ENCODE measurements around the gene EPHB1. TPM values are rescaled to one million over a fixed set of nuclear protein-coding genes. Genes with fewer than 3 reads are reported as not detected.
A peak's percentile ranks its signal among the peaks of the same experiment; 100 is the strongest.

The EPHB1 gene
- total RNA-seq, 2 experiments from 2014 or later: 0.32 TPM; not detected in 1

DNA sequence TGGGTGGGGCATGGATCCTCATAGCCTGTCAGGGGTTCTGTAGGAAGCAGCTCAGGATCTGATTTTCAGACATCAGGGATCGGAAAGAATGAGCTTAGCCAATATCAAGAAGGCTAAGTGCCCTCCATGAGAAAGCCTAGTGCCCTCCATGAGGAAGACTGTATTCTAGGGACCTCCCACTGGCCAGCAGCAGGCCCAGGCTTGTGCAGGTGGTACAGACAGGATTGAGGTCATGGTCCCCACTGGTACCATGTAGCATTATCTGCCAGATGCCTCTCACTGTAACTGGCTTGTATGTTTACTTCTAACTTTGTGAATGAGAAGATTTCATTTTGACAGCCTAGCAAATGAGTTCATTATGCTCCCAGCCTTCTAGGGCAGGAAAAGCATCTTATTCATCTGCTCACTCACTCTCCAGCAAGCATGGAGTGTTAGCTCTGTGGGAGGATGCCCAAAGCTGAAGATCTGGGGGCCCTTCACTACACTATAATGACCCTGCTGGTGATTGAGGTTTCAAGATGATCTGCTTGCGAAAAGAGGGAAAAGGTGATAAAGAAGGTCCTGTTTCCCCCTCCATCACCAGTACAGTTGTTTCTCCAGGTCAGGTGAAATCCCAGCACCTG, 7.5 kb downstream of the EPHB1 start:
- no peak for DNase-seq
- H3K4me1 Mint-ChIP-seq (ENCODE audit: low read depth): peaks cover 11% of the 10 kb centered on the region
- no peaks in the 10 kb centered on the region for H3K9me3 Mint-ChIP-seq
- no peak overlapping the region for H3K4me3 Mint-ChIP-seq
- CTCF ChIA-PET: interaction anchor here (0.6 kb wide), 2 partner anchors 11 to 12 kb away, joined by 4 to 7 read pairs; no protein-coding TSS in a partner anchor
- intact Hi-C loops (cut with micrococcal nuclease): no loop called here
- H3K27ac Mint-ChIP-seq: peak overlapping the region; percentile 56
- peaks cover 21% of the 10 kb centered on the region for H3K27me3 Mint-ChIP-seq (ENCODE audit: low read depth)
- H3K36me3 Mint-ChIP-seq (ENCODE audit: low read depth): no peaks in the 10 kb centered on the region

DNA sequence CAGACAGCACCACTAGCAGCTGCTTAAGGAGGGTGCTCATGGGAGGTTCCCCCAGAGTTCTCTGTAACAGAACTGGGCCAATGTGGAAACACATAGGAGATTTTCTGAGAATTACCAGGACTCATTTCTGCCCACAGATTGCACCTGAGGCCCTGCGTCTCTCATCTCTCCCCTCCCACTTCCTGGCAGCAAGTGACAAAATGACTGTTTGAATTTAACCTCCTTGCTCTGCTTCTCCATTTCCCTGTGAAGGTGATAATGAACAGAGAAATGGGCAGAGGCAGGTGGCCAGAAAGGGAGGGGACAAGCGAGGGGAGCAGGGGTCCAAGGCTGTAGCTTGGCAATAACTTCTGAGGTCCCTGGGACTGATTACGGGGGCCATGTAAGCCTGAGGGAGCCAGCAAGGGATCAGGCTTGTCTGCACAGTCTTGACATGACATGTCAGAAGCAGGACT, 8.0 kb downstream of the EPHB1 start:
- H3K27me3 Mint-ChIP-seq (ENCODE audit: low read depth): peaks cover 15% of the 10 kb centered on the region
- intact Hi-C loops (cut with micrococcal nuclease): no loop called here
- no peaks in the 10 kb centered on the region for H3K9me3 Mint-ChIP-seq
- no peaks in the 10 kb centered on the region for H3K36me3 Mint-ChIP-seq (ENCODE audit: low read depth)
- DNase-seq: peak; percentile 66
- H3K27ac Mint-ChIP-seq: peak overlapping the region; percentile 56
- H3K4me1 Mint-ChIP-seq (ENCODE audit: low read depth): peaks cover 11% of the 10 kb centered on the region
- CTCF ChIA-PET: interaction anchor here (0.6 kb wide), 1 partner anchor 11 kb away, joined by 7 read pairs; no protein-coding TSS in a partner anchor
- no peak overlapping the region for H3K4me3 Mint-ChIP-seq

DNA sequence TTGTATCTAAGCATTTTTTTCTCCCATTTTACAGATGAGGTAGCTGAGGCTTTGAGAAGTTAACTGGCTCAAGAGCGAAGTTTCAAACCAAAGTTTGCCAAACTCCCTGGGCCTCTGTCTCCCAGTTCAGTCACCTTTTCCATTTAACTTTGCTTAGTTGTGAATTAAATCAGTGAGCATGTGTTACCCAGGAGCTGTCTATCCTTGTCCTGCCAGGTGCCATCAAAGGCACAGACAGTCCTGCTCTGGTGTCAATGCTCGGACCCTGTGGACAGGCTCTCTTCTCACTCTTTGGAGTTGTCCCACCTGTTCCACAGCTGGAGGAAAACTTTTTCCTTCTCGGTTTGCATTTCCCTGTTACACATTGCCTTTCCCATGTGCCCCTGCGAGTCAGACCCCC, 8.6 kb downstream of the EPHB1 start:
- Mint-ChIP-seq H3K9me3 (no peaks in the 10 kb centered on the region), H3K27ac (no peak overlapping the region), H3K27me3 (ENCODE audit: low read depth) (peaks cover 11% of the 10 kb centered on the region), H3K4me1 (ENCODE audit: low read depth) (peaks cover 13% of the 10 kb centered on the region), H3K4me3 (no peak overlapping the region), H3K36me3 (ENCODE audit: low read depth) (no peaks in the 10 kb centered on the region)
- intact Hi-C loops (cut with micrococcal nuclease): no loop called here
- CTCF ChIA-PET: interaction anchor here (0.6 kb wide), 1 partner anchor 10 kb away, joined by 3 read pairs; no protein-coding TSS in a partner anchor
- no peak for DNase-seq

DNA sequence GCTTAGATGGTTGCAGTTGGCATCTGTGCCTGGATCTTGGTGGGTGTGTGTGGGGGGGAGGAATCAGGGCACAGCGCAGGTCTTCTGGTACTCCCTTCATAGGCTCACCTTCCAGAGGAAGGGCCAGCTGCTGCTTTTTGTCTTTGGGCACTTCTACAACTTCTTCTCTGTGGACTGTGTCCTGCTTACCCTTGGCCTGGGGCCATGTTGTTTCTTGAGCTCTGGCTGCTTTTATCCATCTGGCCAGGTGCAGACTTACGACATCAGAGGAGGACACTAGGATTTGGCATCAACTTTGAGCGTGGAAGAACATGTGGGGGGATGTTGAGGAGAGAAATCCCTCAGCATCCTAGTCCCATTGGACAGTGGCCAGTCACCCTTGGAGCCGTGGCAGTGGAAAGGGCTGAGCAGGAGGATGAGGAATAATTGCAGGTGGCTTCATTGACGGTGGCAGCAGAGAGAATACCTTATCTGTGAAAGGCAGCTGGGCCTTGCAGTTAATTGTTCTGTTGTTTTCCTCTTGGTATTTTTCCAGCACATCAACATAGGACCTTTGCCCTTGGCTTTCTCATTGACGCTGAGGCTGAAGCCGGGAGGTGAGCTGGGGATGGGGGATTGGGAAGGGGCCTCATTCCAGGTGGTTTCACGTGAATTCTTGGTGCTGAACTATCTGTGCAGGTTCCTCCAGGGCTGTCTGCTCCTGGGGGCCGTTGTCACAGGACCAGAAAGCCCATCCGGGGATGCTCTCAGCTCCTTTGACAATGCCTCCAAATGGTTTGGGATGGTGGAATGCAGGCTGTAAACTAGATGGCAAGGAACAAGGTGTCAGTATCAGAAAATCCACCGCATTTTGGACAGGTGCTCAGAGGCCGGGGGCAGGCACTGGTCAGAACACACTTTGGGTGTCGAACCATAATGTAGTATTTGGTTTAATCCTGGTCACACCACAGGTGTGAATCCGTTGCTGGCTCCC, 9.7 kb downstream of the EPHB1 start:
- Mint-ChIP-seq H3K4me3 (no peak overlapping the region), H3K4me1 (ENCODE audit: low read depth) (peaks cover 15% of the 10 kb centered on the region), H3K36me3 (ENCODE audit: low read depth) (no peaks in the 10 kb centered on the region), H3K9me3 (no peaks in the 10 kb centered on the region), H3K27ac (no peak overlapping the region), H3K27me3 (ENCODE audit: low read depth) (peaks cover 8% of the 10 kb centered on the region)
- no peak for DNase-seq
- CTCF ChIA-PET: interaction anchor here (0.6 kb wide), 1 partner anchor 11 kb away, joined by 3 read pairs; no protein-coding TSS in a partner anchor
- intact Hi-C loops (cut with micrococcal nuclease): no loop called here

DNA sequence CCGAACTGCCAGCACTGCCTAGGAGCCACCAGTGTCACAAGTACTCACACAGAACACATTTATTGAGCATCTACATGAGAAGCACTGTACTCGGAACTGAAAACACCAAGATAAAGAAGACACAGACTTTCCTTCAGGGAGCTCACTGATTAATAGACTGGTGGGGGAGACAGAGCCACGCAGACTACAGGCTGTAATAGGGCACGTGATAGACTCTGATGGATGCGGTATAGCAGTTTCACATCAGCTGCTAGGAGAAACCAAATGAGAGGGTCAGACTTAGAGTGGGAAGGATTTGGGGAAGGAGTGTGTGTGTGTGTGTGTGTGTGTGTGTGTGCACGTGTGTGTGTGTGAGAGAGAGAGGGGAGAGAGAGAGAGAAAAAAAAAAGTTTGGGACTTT, 12.1 kb downstream of the EPHB1 start:
- H3K9me3 Mint-ChIP-seq: no peaks in the 10 kb centered on the region
- H3K27ac Mint-ChIP-seq: no peak overlapping the region
- peaks cover 8% of the 10 kb centered on the region for H3K27me3 Mint-ChIP-seq (ENCODE audit: low read depth)
- no peak overlapping the region for H3K4me3 Mint-ChIP-seq
- H3K36me3 Mint-ChIP-seq (ENCODE audit: low read depth): no peaks in the 10 kb centered on the region
- H3K4me1 Mint-ChIP-seq (ENCODE audit: low read depth): peaks cover 14% of the 10 kb centered on the region
- intact Hi-C loops (cut with micrococcal nuclease): no loop called here
- CTCF ChIA-PET: no interaction called here
- no peak for DNase-seq

DNA sequence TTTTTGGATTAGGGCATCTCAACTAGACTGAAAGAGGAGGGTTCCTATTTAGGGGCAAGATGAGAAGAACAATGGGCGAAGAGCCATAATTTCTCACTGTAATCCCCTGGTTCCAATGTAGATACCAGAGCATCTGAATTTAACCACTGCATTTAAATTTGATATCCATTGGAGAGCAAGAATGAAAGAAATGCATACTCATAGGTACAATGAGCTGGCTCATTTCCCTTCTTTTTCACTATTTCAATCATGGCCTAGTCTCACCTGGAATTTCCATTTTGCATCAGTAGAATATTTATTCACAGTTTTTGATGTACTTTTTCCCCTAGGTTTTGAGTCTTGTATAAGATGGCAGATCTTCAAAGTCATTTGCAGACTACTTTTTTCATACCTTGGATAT, 13.8 kb downstream of the EPHB1 start:
- peaks cover 8% of the 10 kb centered on the region for H3K27me3 Mint-ChIP-seq (ENCODE audit: low read depth)
- CTCF ChIA-PET: no interaction called here
- no peak overlapping the region for H3K4me3 Mint-ChIP-seq
- H3K36me3 Mint-ChIP-seq (ENCODE audit: low read depth): no peaks in the 10 kb centered on the region
- H3K27ac Mint-ChIP-seq: no peak overlapping the region
- H3K9me3 Mint-ChIP-seq: no peaks in the 10 kb centered on the region
- intact Hi-C loops (cut with micrococcal nuclease): no loop called here
- H3K4me1 Mint-ChIP-seq (ENCODE audit: low read depth): peaks cover 4% of the 10 kb centered on the region
- DNase-seq: no peak

DNA sequence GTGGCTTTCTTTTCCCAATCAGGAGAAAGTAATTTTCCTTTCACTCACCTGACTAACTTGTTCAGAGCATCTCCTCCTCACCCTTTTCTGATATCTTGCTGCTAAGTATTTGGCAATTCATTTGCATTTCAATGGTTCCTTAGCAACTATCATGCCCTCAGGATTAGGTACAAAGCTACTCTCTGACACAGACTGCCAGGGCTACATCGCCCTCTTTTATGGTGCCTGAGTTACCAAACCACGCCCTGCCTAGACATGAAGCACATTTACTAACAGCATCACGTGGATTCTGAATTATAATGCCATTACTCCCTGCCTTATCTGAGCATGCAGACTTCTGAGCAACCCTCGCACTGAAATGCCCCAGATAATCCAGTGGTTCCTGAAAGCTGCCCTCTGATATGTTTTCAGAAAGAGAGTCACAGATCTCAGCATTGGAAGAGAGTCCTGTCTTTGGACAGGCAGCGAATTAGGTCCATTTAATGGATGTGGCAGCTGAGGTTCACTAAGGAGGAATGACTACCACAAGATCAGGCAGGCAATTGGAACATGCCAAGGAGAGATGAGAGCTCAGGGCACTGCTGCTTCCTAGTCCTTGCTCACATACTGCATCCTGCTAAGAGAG, 14.5 kb downstream of the EPHB1 start:
- H3K36me3 Mint-ChIP-seq (ENCODE audit: low read depth): no peaks in the 10 kb centered on the region
- H3K27me3 Mint-ChIP-seq (ENCODE audit: low read depth): peaks cover 7% of the 10 kb centered on the region
- intact Hi-C loops (cut with micrococcal nuclease): no loop called here
- peaks cover 4% of the 10 kb centered on the region for H3K4me1 Mint-ChIP-seq (ENCODE audit: low read depth)
- DNase-seq: no peak
- CTCF ChIA-PET: no interaction called here
- no peak overlapping the region for H3K4me3 Mint-ChIP-seq
- no peaks in the 10 kb centered on the region for H3K9me3 Mint-ChIP-seq
- H3K27ac Mint-ChIP-seq: no peak overlapping the region

DNA sequence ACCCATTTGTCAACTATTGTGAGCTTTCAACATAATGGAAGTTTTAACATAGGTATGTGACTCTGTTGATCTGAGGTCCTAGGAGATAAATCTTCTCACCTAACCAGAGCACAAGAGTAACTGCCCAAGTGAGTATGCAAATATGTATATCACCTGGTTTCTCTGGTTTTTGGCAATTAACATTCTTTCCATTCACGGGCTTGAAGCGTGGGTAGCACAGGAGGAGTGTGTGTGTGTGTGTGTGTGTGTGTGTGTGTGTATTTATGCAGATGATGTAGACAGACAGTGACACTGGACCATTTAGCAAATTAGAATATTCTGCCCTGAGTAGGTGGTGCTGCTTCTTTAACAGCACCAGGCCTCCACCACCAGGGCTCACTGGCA, 15.0 kb downstream of the EPHB1 start:
- peaks cover 6% of the 10 kb centered on the region for H3K27me3 Mint-ChIP-seq (ENCODE audit: low read depth)
- DNase-seq: no peak
- H3K4me1 Mint-ChIP-seq (ENCODE audit: low read depth): peaks cover 4% of the 10 kb centered on the region
- CTCF ChIA-PET: no interaction called here
- intact Hi-C loops (cut with micrococcal nuclease): no loop called here
- H3K27ac Mint-ChIP-seq: no peak overlapping the region
- H3K9me3 Mint-ChIP-seq: no peaks in the 10 kb centered on the region
- H3K36me3 Mint-ChIP-seq (ENCODE audit: low read depth): no peaks in the 10 kb centered on the region
- no peak overlapping the region for H3K4me3 Mint-ChIP-seq

DNA sequence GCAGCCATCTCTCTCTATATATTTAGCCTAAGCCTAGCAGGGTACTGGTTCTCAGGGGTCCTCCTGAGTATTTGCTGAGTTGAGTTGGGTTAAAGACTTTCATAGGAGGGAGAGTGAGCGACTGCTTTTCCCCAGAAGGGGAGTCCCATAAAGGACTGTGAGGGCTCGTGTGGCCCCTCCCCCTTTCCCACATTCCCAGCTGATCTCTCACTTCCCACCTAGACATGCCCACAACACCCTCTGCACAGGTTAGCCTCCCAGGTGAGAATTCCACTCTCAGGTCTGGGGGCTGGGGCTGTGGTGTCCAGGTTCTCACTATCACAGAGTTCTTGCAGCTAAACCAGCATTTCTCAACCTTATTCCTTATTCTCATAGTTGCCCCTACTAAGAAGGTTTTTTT, 15.8 kb downstream of the EPHB1 start:
- Mint-ChIP-seq H3K27ac (no peak overlapping the region), H3K9me3 (no peaks in the 10 kb centered on the region), H3K4me1 (ENCODE audit: low read depth) (peaks cover 4% of the 10 kb centered on the region), H3K4me3 (no peak overlapping the region), H3K36me3 (ENCODE audit: low read depth) (no peaks in the 10 kb centered on the region), H3K27me3 (ENCODE audit: low read depth) (peaks cover 4% of the 10 kb centered on the region)
- intact Hi-C loops (cut with micrococcal nuclease): no loop called here
- no peak for DNase-seq
- CTCF ChIA-PET: interaction anchor here (0.8 kb wide), 1 partner anchor 16 kb away, joined by 4 read pairs; the partner anchor contains the start of gene EPHB1

DNA sequence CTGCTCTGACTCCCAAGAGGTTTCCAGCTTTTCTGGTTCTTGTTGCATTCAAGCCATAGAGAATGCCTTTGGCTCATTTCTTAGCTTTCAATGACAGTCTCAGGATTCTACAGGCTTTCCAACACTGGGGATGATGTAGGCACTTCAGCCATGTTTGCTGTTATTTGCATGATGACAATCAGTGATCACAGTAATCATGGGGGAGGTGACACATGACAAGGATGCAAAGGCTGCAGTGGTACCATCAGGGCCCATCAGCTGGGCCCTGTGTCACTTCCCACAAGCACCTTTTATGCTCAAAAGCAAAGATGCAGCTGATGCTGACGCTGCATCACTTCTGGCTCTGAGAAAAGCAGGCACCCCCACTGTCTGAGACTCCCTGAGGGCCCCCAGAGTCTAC, 18.6 kb downstream of the EPHB1 start:
- Mint-ChIP-seq H3K9me3 (no peaks in the 10 kb centered on the region), H3K27me3 (ENCODE audit: low read depth) (no peaks in the 10 kb centered on the region), H3K36me3 (ENCODE audit: low read depth) (no peaks in the 10 kb centered on the region), H3K4me3 (no peak overlapping the region), H3K4me1 (ENCODE audit: low read depth) (peaks cover 2% of the 10 kb centered on the region), H3K27ac (no peak overlapping the region)
- intact Hi-C loops (cut with micrococcal nuclease): no loop called here
- no peak for DNase-seq
- CTCF ChIA-PET: no interaction called here

DNA sequence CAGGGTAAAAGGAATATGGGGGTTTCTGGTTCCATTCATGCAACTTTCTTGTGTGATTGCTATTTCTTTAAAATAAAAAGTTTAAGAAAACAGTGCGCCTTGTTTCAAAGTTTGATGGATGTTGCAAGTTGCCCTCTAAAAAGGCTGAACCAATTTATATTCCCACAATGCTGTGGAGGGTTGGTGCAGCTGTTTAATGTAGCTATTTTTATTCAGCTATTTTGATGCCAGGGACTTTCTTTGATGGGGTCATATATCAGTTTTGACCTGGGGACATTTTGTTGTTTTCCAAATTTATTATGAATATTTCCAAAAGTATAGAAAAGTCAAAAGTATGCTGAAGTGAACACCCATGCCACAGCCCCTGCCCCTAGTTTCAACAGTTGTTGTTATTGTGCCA, 20.5 kb downstream of the EPHB1 start:
- Mint-ChIP-seq H3K4me1 (ENCODE audit: low read depth) (no peaks in the 10 kb centered on the region), H3K36me3 (ENCODE audit: low read depth) (no peaks in the 10 kb centered on the region), H3K4me3 (no peak overlapping the region), H3K27ac (no peak overlapping the region), H3K9me3 (no peaks in the 10 kb centered on the region), H3K27me3 (ENCODE audit: low read depth) (peaks cover 5% of the 10 kb centered on the region)
- intact Hi-C loops (cut with micrococcal nuclease): no loop called here
- DNase-seq: no peak
- CTCF ChIA-PET: no interaction called here

DNA sequence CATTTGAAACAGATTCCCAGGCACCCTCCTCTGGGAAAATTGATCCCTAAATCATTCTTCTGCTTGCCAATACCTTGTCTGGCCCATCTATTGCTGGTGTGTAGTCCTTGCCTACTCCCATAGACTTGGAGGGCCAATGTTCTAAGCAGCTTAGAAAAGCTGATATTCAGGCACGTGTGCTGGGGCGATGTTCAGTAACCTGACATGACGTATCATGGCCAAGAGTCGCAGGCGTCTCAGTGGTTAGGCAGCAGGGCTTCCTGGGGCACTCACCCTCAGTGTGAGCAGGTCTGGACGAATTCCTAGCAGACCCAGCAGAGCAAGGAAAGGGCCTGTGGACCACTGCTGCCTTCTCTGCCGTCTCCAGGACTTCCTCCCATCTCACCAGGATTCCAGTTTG, 21.6 kb downstream of the EPHB1 start:
- Mint-ChIP-seq H3K4me1 (ENCODE audit: low read depth) (no peaks in the 10 kb centered on the region), H3K36me3 (ENCODE audit: low read depth) (no peaks in the 10 kb centered on the region), H3K9me3 (no peaks in the 10 kb centered on the region), H3K4me3 (no peak overlapping the region), H3K27ac (no peak overlapping the region), H3K27me3 (ENCODE audit: low read depth) (peaks cover 9% of the 10 kb centered on the region)
- intact Hi-C loops (cut with micrococcal nuclease): no loop called here
- DNase-seq: no peak
- CTCF ChIA-PET: interaction anchor here (1.3 kb wide), 1 partner anchor 22 kb away, joined by 3 read pairs; the partner anchor contains the start of gene EPHB1

Measured in activated naive CD4-positive, alpha-beta T cell treated with anti-CD3 and anti-CD28 coated beads for 36 hours (primary cell).